ENCODE results near the gene CDK5. TPM values are rescaled to one million over a fixed set of nuclear protein-coding genes. Genes with fewer than 3 reads are reported as not detected.

Gene CDK5
- total RNA-seq, 2 donors from 2014 or later = 13.1 to 18.5 TPM

GRCh38 chr7:151069841-151070573 lies 12.3 kb upstream of the CDK5 start:
- Histone ChIP-seq H3K9me3 (no peaks in the 10 kb centered on the region), H3K4me1 (replicated peaks) (no peaks in the 10 kb centered on the region), H3K4me3 (no peak overlapping the region), H3K36me3 (peaks cover 15 to 32% of the 10 kb centered on the region in 2 donors), H3K27ac (no peak overlapping the region), H3K27me3 (replicated peaks; ENCODE audit: insufficient read depth) (no peaks in the 10 kb centered on the region)
- DNase-seq (ENCODE audit: low spot score) = no peak
- intact Hi-C loops (cut with DNase I) = no loop called here
- no peak for TF ChIP-seq POLR2A (IDR thresholded peaks at IDR 0.05)
- no peak for TF ChIP-seq POLR2AphosphoS5 (IDR thresholded peaks at IDR 0.05)
- TF ChIP-seq CTCF (IDR thresholded peaks at IDR 0.05) = no peak
- WGBS = 88% methylated on average over 14 of the region's 17 CpGs

GRCh38 chr7:151068069-151068773 lies 10.5 kb upstream of the CDK5 start:
- H3K27ac ChIP-seq = no peak overlapping the region
- no peaks in the 10 kb centered on the region for H3K4me1 ChIP-seq (replicated peaks)
- no peaks in the 10 kb centered on the region for H3K27me3 ChIP-seq (replicated peaks; ENCODE audit: insufficient read depth)
- peaks cover 23 to 34% of the 10 kb centered on the region in 2 donors for H3K36me3 ChIP-seq
- DNase-seq (ENCODE audit: low spot score) = no peak
- TF ChIP-seq POLR2AphosphoS5 (IDR thresholded peaks at IDR 0.05) (no peak), CTCF (IDR thresholded peaks at IDR 0.05) (no peak), POLR2A (IDR thresholded peaks at IDR 0.05) (no peak)
- no peaks in the 10 kb centered on the region for H3K9me3 ChIP-seq
- intact Hi-C loops (cut with DNase I) = no loop called here
- no peak overlapping the region for H3K4me3 ChIP-seq
- 79% methylated on average over 12 of the region's 12 CpGs for WGBS

GRCh38 chr7:151066273-151066974 lies 8.7 kb upstream of the CDK5 start:
- WGBS = 91% methylated on average over 35 of the region's 39 CpGs
- Histone ChIP-seq H3K9me3 (no peaks in the 10 kb centered on the region), H3K36me3 (peaks cover 21 to 34% of the 10 kb centered on the region in 2 donors), H3K4me1 (replicated peaks) (peaks cover 2% of the 10 kb centered on the region), H3K4me3 (no peak overlapping the region), H3K27ac (no peak overlapping the region), H3K27me3 (replicated peaks; ENCODE audit: insufficient read depth) (no peaks in the 10 kb centered on the region)
- TF ChIP-seq POLR2A (IDR thresholded peaks at IDR 0.05) = no peak
- TF ChIP-seq CTCF (IDR thresholded peaks at IDR 0.05) = no peak
- no peak for TF ChIP-seq POLR2AphosphoS5 (IDR thresholded peaks at IDR 0.05)
- intact Hi-C loops (cut with DNase I) = no loop called here
- no peak for DNase-seq (ENCODE audit: low spot score)

- peaks cover 12% of the 10 kb centered on the region for H3K4me1 ChIP-seq (replicated peaks)
- intact Hi-C loops (cut with DNase I) = no loop called here
- peaks cover 20 to 30% of the 10 kb centered on the region in 2 donors for H3K36me3 ChIP-seq
- DNase-seq (ENCODE audit: low spot score) = no peak
- no peak overlapping the region for H3K4me3 ChIP-seq
- no peak for TF ChIP-seq POLR2A (IDR thresholded peaks at IDR 0.05)
- no peak for TF ChIP-seq CTCF (IDR thresholded peaks at IDR 0.05)
- TF ChIP-seq POLR2AphosphoS5 (IDR thresholded peaks at IDR 0.05) = no peak
- H3K27me3 ChIP-seq (replicated peaks; ENCODE audit: insufficient read depth) = no peaks in the 10 kb centered on the region
- 94% methylated on average over 14 of the region's 14 CpGs for WGBS
- no peak overlapping the region for H3K27ac ChIP-seq
- H3K9me3 ChIP-seq = no peaks in the 10 kb centered on the region
These were observed 7.8 kb upstream of the CDK5 start for GRCh38 chr7:151065516-151065915.

All from prostate gland (tissue), 2 donors.